OCI-LY7 (cell line): ENCODE results near the gene FAM181A.

Experiments
- CTCF ChIP-seq: fragments of 200-600 bp; sonication (generic); conservative IDR thresholded peaks from 2 replicates; pipeline ENCODE4 v1.5.1; 2014; ENCODE audit warnings: mild to moderate bottlenecking, antibody characterized with exemption, low read length, moderate library complexity, mixed read lengths
- EZH2phosphoT487 ChIP-seq: fragments of 200-600 bp; sonication (generic); IDR thresholded peaks from 2 replicates; pipeline ENCODE4 v1.6.1; 2018; ENCODE audit warnings: low read depth, borderline replicate concordance, mild to moderate bottlenecking, mixed run types, antibody characterized with exemption, low read length, moderate library complexity, mixed read lengths

GRCh38 chr14:93914278-93914677, 12.9 kb upstream of the FAM181A start:
- TF ChIP-seq CTCF, result no peak
- TF ChIP-seq EZH2phosphoT487, result no peak
